ENCODE measurements around the gene DHX30. TPM values are rescaled to one million over a fixed set of nuclear protein-coding genes. Genes with fewer than 3 reads are reported as not detected.

Gene DHX30
- total RNA-seq, 1 experiment from 2014 or later, result 65.1 TPM

- DNase-seq (ENCODE audit: low read depth, low spot score) (no peak), ATAC-seq (no peak)
- Histone ChIP-seq H3K27me3 (ENCODE audit: control insufficient read depth, insufficient read depth, low read length) (no peaks in the 10 kb centered on the region), H3K9me3 (ENCODE audit: control insufficient read depth, insufficient read depth, low read depth, low read length) (no peaks in the 10 kb centered on the region), H3K36me3 (ENCODE audit: control insufficient read depth, insufficient read depth, low read length) (no peaks in the 10 kb centered on the region; the same call in 1 of the 2 replicates), H3K27ac (ENCODE audit: low read length) (no peak overlapping the region), H3K4me3 (ENCODE audit: low read depth in 2 of 2, low read length in 2 of 2) (no peak overlapping the region), H3K4me1 (ENCODE audit: control insufficient read depth, insufficient read depth, low read length) (no peaks in the 10 kb centered on the region)
- no TSS peak for BruUV-seq (replicated peaks)
- TF ChIP-seq SIN3A (IDR thresholded peaks at IDR 0.05; ENCODE audit: borderline replicate concordance, insufficient read depth, low read depth, low read length) (no peak), POLR2AphosphoS5 (IDR thresholded peaks at IDR 0.05; ENCODE audit: low read depth, low read length) (no peak)
- CTCF ChIA-PET, result no interaction called here
- intact Hi-C loops (cut with micrococcal nuclease; ENCODE audit: unreplicated experiment), result no loop called here
- in situ Hi-C loops (cut with HindIII; ENCODE audit: low pct_unique_long_range_greater_than_20kb, low sequenced_read_pairs), result no loop called here
- POLR2A ChIA-PET, result no interaction called here
These were observed 10.7 kb downstream of the DHX30 start for GRCh38 chr3:47813551-47814177.

GRCh38 chr3:47817609-47818008 is 14.7 kb downstream of the DHX30 start:
- no TSS peak for BruUV-seq (replicated peaks)
- DNase-seq (ENCODE audit: low read depth, low spot score), result no peak
- in situ Hi-C loops (cut with HindIII; ENCODE audit: low pct_unique_long_range_greater_than_20kb, low sequenced_read_pairs) (no loop called here), intact Hi-C loops (cut with micrococcal nuclease; ENCODE audit: unreplicated experiment) (no loop called here)
- ChIA-PET POLR2A (no interaction called here), CTCF (no interaction called here)
- Histone ChIP-seq H3K36me3 (ENCODE audit: control insufficient read depth, insufficient read depth, low read length) (no peaks in the 10 kb centered on the region), H3K9me3 (ENCODE audit: control insufficient read depth, insufficient read depth, low read depth, low read length) (no peaks in the 10 kb centered on the region), H3K4me1 (ENCODE audit: control insufficient read depth, insufficient read depth, low read length) (no peaks in the 10 kb centered on the region), H3K27ac (ENCODE audit: low read length) (no peak overlapping the region), H3K27me3 (ENCODE audit: control insufficient read depth, insufficient read depth, low read length) (no peaks in the 10 kb centered on the region), H3K4me3 (ENCODE audit: low read depth in 2 of 2, low read length in 2 of 2) (no peak overlapping the region)
- no peak for TF ChIP-seq TCF7L2 (IDR thresholded peaks at IDR 0.05; ENCODE audit: low read depth, low read length)
- ATAC-seq, result no peak

DNA sequence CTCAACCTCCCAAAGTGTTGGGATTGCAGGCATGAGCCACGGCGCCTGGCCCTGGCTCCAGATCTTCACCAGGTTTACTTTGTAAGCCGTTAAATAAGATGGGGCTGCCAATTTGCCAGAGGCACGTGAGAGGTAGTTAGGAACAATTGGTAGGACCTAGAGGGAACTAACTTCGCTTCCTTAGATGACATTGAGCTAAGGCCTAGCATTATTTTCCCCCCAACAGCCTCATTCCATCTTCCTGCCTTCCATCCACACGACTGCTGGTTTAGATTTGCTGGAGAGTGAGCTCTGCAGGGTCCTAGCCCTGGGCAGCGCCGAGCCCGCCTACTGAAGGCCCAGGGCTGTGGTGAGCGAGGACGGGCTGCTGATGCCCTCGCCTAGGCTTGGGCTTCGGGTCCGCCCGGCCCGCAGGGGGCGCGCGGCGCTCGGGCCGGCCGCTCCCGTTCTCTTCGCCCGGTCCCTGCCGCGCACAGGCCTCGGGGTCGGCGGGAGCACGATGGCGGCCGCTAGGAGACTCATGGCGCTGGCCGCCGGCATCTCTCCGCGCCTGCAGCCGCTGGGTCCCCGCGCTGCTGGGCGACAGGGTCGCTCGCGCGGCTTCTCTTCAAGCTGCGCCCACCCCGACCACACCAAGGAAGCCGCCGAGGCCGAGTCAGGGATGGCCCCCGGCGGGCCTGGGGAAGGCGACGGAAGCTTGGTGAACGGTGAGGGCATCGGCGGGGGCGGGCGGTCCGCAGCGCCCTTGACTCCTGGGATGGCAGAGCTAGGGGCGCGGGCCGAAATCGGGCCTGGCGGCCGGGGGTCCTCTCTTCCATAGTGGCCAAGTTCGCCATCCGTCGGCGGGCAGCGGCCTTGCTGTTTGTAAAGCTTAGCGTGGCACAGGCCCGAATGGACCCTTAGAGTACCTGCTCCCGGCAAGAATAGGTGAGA is 21.9 kb downstream of the DHX30 start:
- Histone ChIP-seq H3K9me3 (ENCODE audit: control insufficient read depth, insufficient read depth, low read depth, low read length) (no peaks in the 10 kb centered on the region), H3K27me3 (ENCODE audit: control insufficient read depth, insufficient read depth, low read length) (no peaks in the 10 kb centered on the region), H3K27ac (ENCODE audit: low read length) (peak overlapping the region; percentile 89), H3K4me1 (ENCODE audit: control insufficient read depth, insufficient read depth, low read length) (peaks cover 10% of the 10 kb centered on the region), H3K4me3 (ENCODE audit: low read depth in 2 of 2, low read length in 2 of 2) (peak overlapping the region; percentile 87 to 97), H3K36me3 (ENCODE audit: control insufficient read depth, insufficient read depth, low read length) (peaks cover 10% of the 10 kb centered on the region)
- CTCF ChIA-PET, result interaction anchor here (0.7 to 1.2 kb wide), 3 partner anchors 9 to 28 kb away, joined by 3 to 5 read pairs (median 3); no protein-coding TSS in a partner anchor
- intact Hi-C loops (cut with micrococcal nuclease; ENCODE audit: unreplicated experiment) (no loop called here), in situ Hi-C loops (cut with HindIII; ENCODE audit: low pct_unique_long_range_greater_than_20kb, low sequenced_read_pairs) (no loop called here)
- no TSS peak for BruUV-seq (replicated peaks)
- ATAC-seq (peak; percentile 100), DNase-seq (ENCODE audit: low read depth, low spot score) (no peak)
- peak; percentile 94 for TF ChIP-seq CTCF (IDR thresholded peaks at IDR 0.05)
- TF ChIP-seq TCF7L2 (IDR thresholded peaks at IDR 0.05; ENCODE audit: low read depth, low read length), result no peak
- 0 out of 2 replicates have a peak, but pooled peaks have one; percentile 70 for TF ChIP-seq POLR2AphosphoS5 (IDR thresholded peaks at IDR 0.05; ENCODE audit: low read depth, low read length)
- TF ChIP-seq, protein P1, sequence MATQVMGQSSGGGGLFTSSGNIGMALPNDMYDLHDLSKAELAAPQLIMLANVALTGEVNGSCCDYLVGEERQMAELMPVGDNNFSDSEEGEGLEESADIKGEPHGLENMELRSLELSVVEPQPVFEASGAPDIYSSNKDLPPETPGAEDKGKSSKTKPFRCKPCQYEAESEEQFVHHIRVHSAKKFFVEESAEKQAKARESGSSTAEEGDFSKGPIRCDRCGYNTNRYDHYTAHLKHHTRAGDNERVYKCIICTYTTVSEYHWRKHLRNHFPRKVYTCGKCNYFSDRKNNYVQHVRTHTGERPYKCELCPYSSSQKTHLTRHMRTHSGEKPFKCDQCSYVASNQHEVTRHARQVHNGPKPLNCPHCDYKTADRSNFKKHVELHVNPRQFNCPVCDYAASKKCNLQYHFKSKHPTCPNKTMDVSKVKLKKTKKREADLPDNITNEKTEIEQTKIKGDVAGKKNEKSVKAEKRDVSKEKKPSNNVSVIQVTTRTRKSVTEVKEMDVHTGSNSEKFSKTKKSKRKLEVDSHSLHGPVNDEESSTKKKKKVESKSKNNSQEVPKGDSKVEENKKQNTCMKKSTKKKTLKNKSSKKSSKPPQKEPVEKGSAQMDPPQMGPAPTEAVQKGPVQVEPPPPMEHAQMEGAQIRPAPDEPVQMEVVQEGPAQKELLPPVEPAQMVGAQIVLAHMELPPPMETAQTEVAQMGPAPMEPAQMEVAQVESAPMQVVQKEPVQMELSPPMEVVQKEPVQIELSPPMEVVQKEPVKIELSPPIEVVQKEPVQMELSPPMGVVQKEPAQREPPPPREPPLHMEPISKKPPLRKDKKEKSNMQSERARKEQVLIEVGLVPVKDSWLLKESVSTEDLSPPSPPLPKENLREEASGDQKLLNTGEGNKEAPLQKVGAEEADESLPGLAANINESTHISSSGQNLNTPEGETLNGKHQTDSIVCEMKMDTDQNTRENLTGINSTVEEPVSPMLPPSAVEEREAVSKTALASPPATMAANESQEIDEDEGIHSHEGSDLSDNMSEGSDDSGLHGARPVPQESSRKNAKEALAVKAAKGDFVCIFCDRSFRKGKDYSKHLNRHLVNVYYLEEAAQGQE (IDR thresholded peaks at IDR 0.05; ENCODE audit: insufficient read depth in 1 of 2, low read depth in 2 of 2, low read length in 1 of 2), result no peak
- TF ChIP-seq SIN3A (IDR thresholded peaks at IDR 0.05; ENCODE audit: borderline replicate concordance, insufficient read depth, low read depth, low read length), result no peak
- POLR2A ChIA-PET, result interaction anchor here (0.6 to 0.7 kb wide), 2 partner anchors 175 to 236 kb away, joined by 3 read pairs; no protein-coding TSS in a partner anchor
